Bronchial epithelial cell (primary cell): ENCODE measurements around the gene TMEM87B. TPM values are rescaled to one million over a fixed set of nuclear protein-coding genes. Genes with fewer than 3 reads are reported as not detected.
A peak's percentile ranks its signal among the peaks of the same experiment; 100 is the strongest.

Experiments
- DNase-seq: peaks from one replicate; pipeline ENCODE4 v3.0.0-alpha.2; 2010; ENCODE audit warnings: low read depth
- FAIRE-seq: peaks from 2 replicates; lab custom pipeline; 2011; peaks lifted over from hg19 to GRCh38; lab: Jason Lieb, UNC
- H3K27me3 ChIP-seq: 2 replicates; pipeline ENCODE4 v1.5.1; 2011; ENCODE audit warnings: low read length; ENCODE audit not compliant: control insufficient read depth, insufficient read depth
- H3K36me3 ChIP-seq: 2 replicates; pipeline ENCODE4 v1.5.1; 2011; ENCODE audit warnings: low read length; ENCODE audit not compliant: control insufficient read depth, insufficient read depth
- H3K4me3 ChIP-seq: 2 replicates; pipeline ENCODE4 v1.5.1; 2011; ENCODE audit warnings: mild to moderate bottlenecking, low read depth, low read length, control low read depth
- CTCF ChIP-seq: IDR thresholded peaks from 2 replicates; pipeline ENCODE4 v1.5.1; 2011; ENCODE audit warnings: mild to moderate bottlenecking, moderate library complexity, low read length, control low read depth, inconsistent platforms; ENCODE audit not compliant: insufficient read depth, severe bottlenecking
- total RNA-seq: library from RNA; depleted of rRNA; stranded (reverse); fragments of >200 nt; gene quantifications from 2 replicates; pipeline ENCODE4 v1.2.1, GENCODE V29; 2014

TMEM87B gene
- total RNA-seq, 1 donor from 2014 or later = 37.1 TPM

GRCh38 chr2:112029164-112029563, 25.9 kb upstream of the TMEM87B start:
- no peak for TF ChIP-seq CTCF
- Histone ChIP-seq H3K36me3 (no peaks in the 10 kb centered on the region), H3K27me3 (no peaks in the 10 kb centered on the region), H3K4me3 (no peak overlapping the region)
- FAIRE-seq = no peak
- DNase-seq = no peak

GRCh38 chr2:112031473-112032223, 23.4 kb upstream of the TMEM87B start:
- no peak for TF ChIP-seq CTCF
- no peaks in the 10 kb centered on the region for H3K36me3 ChIP-seq
- FAIRE-seq = no peak
- H3K4me3 ChIP-seq = no peak overlapping the region
- H3K27me3 ChIP-seq = no peaks in the 10 kb centered on the region
- peak; percentile 83 for DNase-seq

GRCh38 chr2:112032224-112032586, 22.9 kb upstream of the TMEM87B start:
- FAIRE-seq (peak; percentile 28), DNase-seq (peak; percentile 46)
- H3K36me3 ChIP-seq = no peaks in the 10 kb centered on the region
- no peak overlapping the region for H3K4me3 ChIP-seq
- H3K27me3 ChIP-seq = no peaks in the 10 kb centered on the region
- TF ChIP-seq CTCF = no peak

- peak; percentile 7 for TF ChIP-seq CTCF
- FAIRE-seq = no peak
- H3K4me3 ChIP-seq = no peak overlapping the region
- H3K27me3 ChIP-seq = no peaks in the 10 kb centered on the region
- H3K36me3 ChIP-seq = no peaks in the 10 kb centered on the region
- peak; percentile 95 for DNase-seq
Observed at GRCh38 chr2:112032689-112033465, 22.2 kb upstream of the TMEM87B start.

- Histone ChIP-seq H3K36me3 (no peaks in the 10 kb centered on the region), H3K27me3 (no peaks in the 10 kb centered on the region), H3K4me3 (no peak overlapping the region)
- FAIRE-seq = no peak
- peak; percentile 80 for DNase-seq
- TF ChIP-seq CTCF = no peak
Observed at GRCh38 chr2:112033600-112033999, 21.5 kb upstream of the TMEM87B start.
